H9 (cell line): ENCODE measurements around the gene CDH13. TPM values are rescaled to one million over a fixed set of nuclear protein-coding genes. Genes with fewer than 3 reads are reported as not detected.

Experiments
- DNase-seq: peaks from one replicate; pipeline ENCODE4 v3.0.0-alpha.2; 2017
- H2AFZ ChIP-seq: one replicate; pipeline ENCODE4 v1.6.1; 2013; ENCODE audit warnings: mild to moderate bottlenecking, low read length, control low read depth, moderate library complexity
- H2AK5ac ChIP-seq: 2 replicates; pipeline ENCODE4 v1.6.1; 2013; ENCODE audit warnings: low read length, control low read depth, mixed read lengths; ENCODE audit not compliant: insufficient read length
- H2BK120ac ChIP-seq: one replicate; pipeline ENCODE4 v1.6.1; 2013; ENCODE audit warnings: low read depth, mild to moderate bottlenecking, low read length, control low read depth, inconsistent platforms; ENCODE audit not compliant: poor library complexity, severe bottlenecking
- H2BK12ac ChIP-seq: 2 replicates; pipeline ENCODE4 v1.6.1; 2013; ENCODE audit warnings: low read length, control low read depth, mixed read lengths, low read depth; ENCODE audit not compliant: insufficient read length
- H2BK15ac ChIP-seq: 2 replicates; pipeline ENCODE4 v1.6.1; 2013; ENCODE audit warnings: low read depth, low read length, control low read depth
- H2BK20ac ChIP-seq: one replicate; pipeline ENCODE4 v1.6.1; 2013; ENCODE audit warnings: low read depth, mild to moderate bottlenecking, low read length, control low read depth, inconsistent platforms; ENCODE audit not compliant: poor library complexity, severe bottlenecking
- H2BK5ac ChIP-seq: 2 replicates; pipeline ENCODE4 v1.6.1; 2013; ENCODE audit warnings: low read length, control low read depth, mixed read lengths; ENCODE audit not compliant: insufficient read length
- H3K14ac ChIP-seq: 2 replicates; pipeline ENCODE4 v1.6.1; 2013; ENCODE audit warnings: low read length, control low read depth; ENCODE audit not compliant: insufficient read depth
- H3K18ac ChIP-seq: 2 replicates; pipeline ENCODE4 v1.6.1; 2013; ENCODE audit warnings: low read depth, mild to moderate bottlenecking, mixed read lengths, low read length, control low read depth; ENCODE audit not compliant: insufficient read length
- H3K23ac ChIP-seq: 2 replicates; pipeline ENCODE4 v1.6.1; 2013; ENCODE audit warnings: low read length, control low read depth, mixed read lengths, low read depth; ENCODE audit not compliant: insufficient read length
- H3K23me2 ChIP-seq: 2 replicates; pipeline ENCODE4 v1.6.1; 2013; ENCODE audit warnings: low read depth, mild to moderate bottlenecking, mixed read lengths, low read length, control low read depth; ENCODE audit not compliant: insufficient read length, poor library complexity, severe bottlenecking
- H3K27ac ChIP-seq: 2 replicates; pipeline ENCODE4 v1.5.1; 2013; ENCODE audit warnings: low read length, control low read depth, mixed read lengths, low read depth; ENCODE audit not compliant: insufficient read length
- H3K27me3 ChIP-seq: 2 replicates; pipeline ENCODE4 v1.6.1; 2013; ENCODE audit warnings: low read length, control low read depth, inconsistent platforms; ENCODE audit not compliant: insufficient read depth
- H3K4ac ChIP-seq: 2 replicates; pipeline ENCODE4 v1.6.1; 2013; ENCODE audit warnings: low read depth, mild to moderate bottlenecking, control low read depth, inconsistent platforms, low read length, moderate library complexity
- H3K4me1 ChIP-seq: 2 replicates; pipeline ENCODE4 v1.6.1; 2013; ENCODE audit warnings: low read length, control low read depth, inconsistent platforms; ENCODE audit not compliant: insufficient read depth
- H3K4me2 ChIP-seq: 2 replicates; pipeline ENCODE4 v1.6.1; 2013; ENCODE audit warnings: low read length, control low read depth, mixed read lengths; ENCODE audit not compliant: insufficient read length, insufficient read depth
- H3K56ac ChIP-seq: 2 replicates; pipeline ENCODE4 v1.6.1; 2013; ENCODE audit warnings: low read depth, mild to moderate bottlenecking, mixed read lengths, low read length, control low read depth; ENCODE audit not compliant: insufficient read length
- H3K79me1 ChIP-seq: 2 replicates; pipeline ENCODE4 v1.6.1; 2013; ENCODE audit warnings: low read depth, mild to moderate bottlenecking, moderate library complexity, low read length, control low read depth, inconsistent platforms; ENCODE audit not compliant: insufficient read depth, poor library complexity, severe bottlenecking
- H3K79me2 ChIP-seq: 2 replicates; pipeline ENCODE4 v1.6.1; 2013; ENCODE audit warnings: low read length, control low read depth, inconsistent platforms; ENCODE audit not compliant: insufficient read depth
- H3K9ac ChIP-seq: 2 replicates; pipeline ENCODE4 v1.6.1; 2013; ENCODE audit warnings: low read length, control low read depth, mixed read lengths; ENCODE audit not compliant: insufficient read length; ENCODE audit errors: extremely low read depth
- H3K9me3 ChIP-seq: one replicate; pipeline ENCODE4 v1.6.1; 2013; ENCODE audit warnings: low read depth, low read length, inconsistent platforms; ENCODE audit not compliant: control insufficient read depth
- H3T11ph ChIP-seq: one replicate; pipeline ENCODE4 v1.6.1; 2013; ENCODE audit warnings: mild to moderate bottlenecking, low read length, control low read depth, inconsistent platforms
- H4K20me1 ChIP-seq: one replicate; pipeline ENCODE4 v1.6.1; 2013; ENCODE audit not compliant: control insufficient read depth, insufficient read length, insufficient read depth
- H4K5ac ChIP-seq: 2 replicates; pipeline ENCODE4 v1.6.1; 2013; ENCODE audit warnings: low read depth, mild to moderate bottlenecking, mixed read lengths, low read length, control low read depth; ENCODE audit not compliant: insufficient read length
- H4K8ac ChIP-seq: replicated peaks from 2 replicates; pipeline ENCODE4 v1.6.1; 2013; ENCODE audit warnings: low read length, control low read depth, mixed read lengths, low read depth; ENCODE audit not compliant: insufficient read length
- H4K91ac ChIP-seq: 2 replicates; pipeline ENCODE4 v1.6.1; 2013; ENCODE audit warnings: low read depth, mild to moderate bottlenecking, moderate library complexity, mixed read lengths, low read length, control low read depth; ENCODE audit not compliant: insufficient read length
- H3K27ac Mint-ChIP-seq, 3 experiments: 2 replicates in 2 of 3; 3 replicates in 1 of 3; pipeline ENCODE4 v1.8.0; 2020 to 2021; ENCODE audit warnings: mixed read lengths in 3 of 3, mild to moderate bottlenecking in 1 of 3, moderate library complexity in 1 of 3
- H3K27me3 Mint-ChIP-seq: 2 replicates; pipeline ENCODE4 v1.8.0; 2021; ENCODE audit warnings: low read depth, mild to moderate bottlenecking, moderate library complexity, mixed read lengths
- H3K36me3 Mint-ChIP-seq, 3 experiments: 2 replicates in 2 of 3; 3 replicates in 1 of 3; pipeline ENCODE4 v1.8.0; 2020 to 2021; ENCODE audit warnings: low read depth in 3 of 3, mixed read lengths in 3 of 3; ENCODE audit not compliant: insufficient read depth in 1 of 3
- H3K4me1 Mint-ChIP-seq, 2 experiments: 2 replicates each; pipeline ENCODE4 v1.8.0; 2020; ENCODE audit warnings: mixed read lengths in 2 of 2
- H3K4me3 Mint-ChIP-seq, 2 experiments: 2 replicates in 1 of 2; 3 replicates in 1 of 2; pipeline ENCODE4 v1.8.0; 2020 to 2021; ENCODE audit warnings: mild to moderate bottlenecking in 2 of 2, mixed read lengths in 2 of 2, moderate library complexity in 1 of 2
- H3K9me3 Mint-ChIP-seq, 2 experiments: 2 replicates in 1 of 2; 3 replicates in 1 of 2; pipeline ENCODE4 v1.8.0; 2020; ENCODE audit warnings: mild to moderate bottlenecking in 2 of 2, mixed read lengths in 2 of 2, moderate library complexity in 1 of 2
- WGBS: extraction: QIAGEN DNeasy Blood & Tissue Kit; methylation state at CpG from one replicate; pipeline ENCODE4 v1.1.7; 2013; ENCODE audit warnings: missing lambda C conversion rate, low lambda C conversion rate, mixed read lengths; ENCODE audit not compliant: insufficient read length; ENCODE audit errors: extremely low coverage; 5-methylcytosine and 5-hydroxymethylcytosine counted together
- total RNA-seq: library from RNA; stranded (reverse); gene quantifications from 2 replicates; pipeline ENCODE4 v1.2.1, GENCODE V29; 2021
- TF ChIP-seq, protein P1 (sequence below): fragments of 200-600 bp; sonication (generic); conservative IDR thresholded peaks from 3 replicates; pipeline ENCODE4 v1.8.0; 2021; ENCODE audit warnings: antibody characterized with exemption, mild to moderate bottlenecking

The CDH13 gene
- total RNA-seq, 1 experiment from 2014 or later = 1.5 TPM

GRCh38 chr16:82987767-82988166, 361.0 kb downstream of the CDH13 start:
- H3K23me2 ChIP-seq = no peaks in the 10 kb centered on the region
- Mint-ChIP-seq H3K27ac (no peak overlapping the region; a peak in 1 of 7 replicates), H3K9me3 (no peaks in the 10 kb centered on the region), H3K36me3 (no peaks in the 10 kb centered on the region; a peak in 1 of 7 replicates), H3K27me3 (no peaks in the 10 kb centered on the region; the same call in 1 of the 2 replicates), H3K4me1 (no peaks in the 10 kb centered on the region), H3K4me3 (no peak overlapping the region)
- H3K4me2 ChIP-seq = no peak overlapping the region
- H2BK120ac ChIP-seq = no peak overlapping the region
- DNase-seq = no peak
- H2BK5ac ChIP-seq = no peak overlapping the region
- H4K91ac ChIP-seq = no peak overlapping the region
- H2BK12ac ChIP-seq = no peak overlapping the region
- TF ChIP-seq, protein P1, sequence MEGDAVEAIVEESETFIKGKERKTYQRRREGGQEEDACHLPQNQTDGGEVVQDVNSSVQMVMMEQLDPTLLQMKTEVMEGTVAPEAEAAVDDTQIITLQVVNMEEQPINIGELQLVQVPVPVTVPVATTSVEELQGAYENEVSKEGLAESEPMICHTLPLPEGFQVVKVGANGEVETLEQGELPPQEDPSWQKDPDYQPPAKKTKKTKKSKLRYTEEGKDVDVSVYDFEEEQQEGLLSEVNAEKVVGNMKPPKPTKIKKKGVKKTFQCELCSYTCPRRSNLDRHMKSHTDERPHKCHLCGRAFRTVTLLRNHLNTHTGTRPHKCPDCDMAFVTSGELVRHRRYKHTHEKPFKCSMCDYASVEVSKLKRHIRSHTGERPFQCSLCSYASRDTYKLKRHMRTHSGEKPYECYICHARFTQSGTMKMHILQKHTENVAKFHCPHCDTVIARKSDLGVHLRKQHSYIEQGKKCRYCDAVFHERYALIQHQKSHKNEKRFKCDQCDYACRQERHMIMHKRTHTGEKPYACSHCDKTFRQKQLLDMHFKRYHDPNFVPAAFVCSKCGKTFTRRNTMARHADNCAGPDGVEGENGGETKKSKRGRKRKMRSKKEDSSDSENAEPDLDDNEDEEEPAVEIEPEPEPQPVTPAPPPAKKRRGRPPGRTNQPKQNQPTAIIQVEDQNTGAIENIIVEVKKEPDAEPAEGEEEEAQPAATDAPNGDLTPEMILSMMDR = no peak
- no peak overlapping the region for H3K27ac ChIP-seq
- no peaks in the 10 kb centered on the region for H3K9me3 ChIP-seq
- H3K14ac ChIP-seq = no peak overlapping the region
- no peak overlapping the region for H3K4ac ChIP-seq
- no peaks in the 10 kb centered on the region for H3K4me1 ChIP-seq
- no peaks in the 10 kb centered on the region for H3K27me3 ChIP-seq
- H3K79me2 ChIP-seq = no peaks in the 10 kb centered on the region
- H2BK15ac ChIP-seq = no peak overlapping the region
- no peak overlapping the region for H3K18ac ChIP-seq
- no peak overlapping the region for H4K8ac ChIP-seq
- no peak overlapping the region for H3T11ph ChIP-seq
- H2BK20ac ChIP-seq = no peak overlapping the region
- H4K5ac ChIP-seq = no peak overlapping the region
- no peak overlapping the region for H2AK5ac ChIP-seq
- no peak overlapping the region for H3K56ac ChIP-seq
- no peak overlapping the region for H3K23ac ChIP-seq
- H3K79me1 ChIP-seq = no peaks in the 10 kb centered on the region
- WGBS = no CpG with 5 or more reads among the region's 3 CpGs
- no peak overlapping the region for H3K9ac ChIP-seq
- H2AFZ ChIP-seq = no peak overlapping the region
- H4K20me1 ChIP-seq = no peaks in the 10 kb centered on the region
